ENCODE data around the gene MAGI2. TPM values are rescaled to one million over a fixed set of nuclear protein-coding genes. Genes with fewer than 3 reads are reported as not detected.

The MAGI2 gene
- total RNA-seq, 1 experiment from 2014 or later, result 0.22 TPM

- intact Hi-C loops (cut with micrococcal nuclease), result no loop called here
Observed at GRCh38 chr7:79317728-79318127, 135.7 kb downstream of the MAGI2 start.

More at GRCh38 chr7:79317728-79318127, 135.7 kb downstream of the MAGI2 start:
- peak overlapping the region in 1 of 2 experiments; percentile 24; a peak in 1 of 4 replicates for H3K4me3 ChIP-seq (replicated peaks in 1 of 2; ENCODE audit: low read depth in 1 of 2, low read length in 2 of 2)
- RAD21 ChIA-PET (ENCODE audit: low non-redundant PET in 1 of 2, low total read pairs in 2 of 2, uncharacterized antibody in 2 of 2, unreplicated experiment in 2 of 2), result no interaction called here
- no peaks in the 10 kb centered on the region for H3K36me3 ChIP-seq (ENCODE audit: control insufficient read depth in 1 of 2, insufficient read depth in 2 of 2, low read length in 2 of 2)
- H3K9me2 ChIP-seq (ENCODE audit: insufficient read depth), result no peaks in the 10 kb centered on the region
- H3K27me3 ChIP-seq (ENCODE audit: insufficient read depth, low read length), result no peaks in the 10 kb centered on the region
- H3K4me1 ChIP-seq (ENCODE audit: control insufficient read depth in 1 of 2, insufficient read depth in 2 of 2, low read length in 2 of 2), result peaks cover 4 to 13% of the 10 kb centered on the region in 2 experiments; a peak in 3 of 4 replicates
- no TSS peak for BruUV-seq (replicated peaks)
- H4K20me1 ChIP-seq (ENCODE audit: insufficient read depth), result no peaks in the 10 kb centered on the region
- no peak for TF ChIP-seq REST (IDR thresholded peaks at IDR 0.05; ENCODE audit: low read depth)
- peak; percentile 56; the same call in 1 of the 2 replicates for TF ChIP-seq SP1 (IDR thresholded peaks at IDR 0.05; ENCODE audit: low read depth)
- TF ChIP-seq FOSL1 (IDR thresholded peaks at IDR 0.05; ENCODE audit: low read depth), result peak; percentile 79
- TF ChIP-seq CBX3 (IDR thresholded peaks at IDR 0.05; ENCODE audit: low read depth), result peak; percentile 30; the same call in 1 of the 2 replicates
- peak; percentile 81 for TF ChIP-seq JUND (IDR thresholded peaks at IDR 0.05)
- peak; percentile 4; the same call in 1 of the 2 replicates for TF ChIP-seq SIN3A (IDR thresholded peaks at IDR 0.05; ENCODE audit: low read depth)
- peak overlapping the region; percentile 81 for H2AFZ ChIP-seq (ENCODE audit: low read depth, low read length, poor library complexity, severe bottlenecking)
- H3K27ac ChIP-seq (ENCODE audit: low read depth, low read length), result no peak overlapping the region
- CTCF ChIA-PET, result interaction anchor here (1.6 kb wide), 1 partner anchor 19 kb away, joined by 5 read pairs; no protein-coding TSS in a partner anchor
- H3K9ac ChIP-seq (ENCODE audit: low read length), result no peak overlapping the region
- H3K9me3 ChIP-seq (ENCODE audit: control insufficient read depth in 1 of 2, insufficient read depth in 1 of 2, low read depth in 1 of 2, low read length in 2 of 2), result no peaks in the 10 kb centered on the region
- peak; percentile 51 for DNase-seq (ENCODE audit: low read depth, low spot score)
- no peaks in the 10 kb centered on the region for H3K79me2 ChIP-seq (ENCODE audit: insufficient read depth, low read length)
- H3K4me2 ChIP-seq (ENCODE audit: low read length), result peak overlapping the region; percentile 59
- peak; percentile 85 for ATAC-seq
- POLR2A ChIA-PET, result no interaction called here
